Endothelial cell of hepatic sinusoid (primary cell): Measurements from ENCODE around the gene NXN.

Source experiments
- in situ Hi-C: cut with HindIII; loops from 2 replicates; pipeline ENCODE4 v1.10.0; 2017; ENCODE audit warnings: low sequenced_read_pairs

Gene NXN

DNA sequence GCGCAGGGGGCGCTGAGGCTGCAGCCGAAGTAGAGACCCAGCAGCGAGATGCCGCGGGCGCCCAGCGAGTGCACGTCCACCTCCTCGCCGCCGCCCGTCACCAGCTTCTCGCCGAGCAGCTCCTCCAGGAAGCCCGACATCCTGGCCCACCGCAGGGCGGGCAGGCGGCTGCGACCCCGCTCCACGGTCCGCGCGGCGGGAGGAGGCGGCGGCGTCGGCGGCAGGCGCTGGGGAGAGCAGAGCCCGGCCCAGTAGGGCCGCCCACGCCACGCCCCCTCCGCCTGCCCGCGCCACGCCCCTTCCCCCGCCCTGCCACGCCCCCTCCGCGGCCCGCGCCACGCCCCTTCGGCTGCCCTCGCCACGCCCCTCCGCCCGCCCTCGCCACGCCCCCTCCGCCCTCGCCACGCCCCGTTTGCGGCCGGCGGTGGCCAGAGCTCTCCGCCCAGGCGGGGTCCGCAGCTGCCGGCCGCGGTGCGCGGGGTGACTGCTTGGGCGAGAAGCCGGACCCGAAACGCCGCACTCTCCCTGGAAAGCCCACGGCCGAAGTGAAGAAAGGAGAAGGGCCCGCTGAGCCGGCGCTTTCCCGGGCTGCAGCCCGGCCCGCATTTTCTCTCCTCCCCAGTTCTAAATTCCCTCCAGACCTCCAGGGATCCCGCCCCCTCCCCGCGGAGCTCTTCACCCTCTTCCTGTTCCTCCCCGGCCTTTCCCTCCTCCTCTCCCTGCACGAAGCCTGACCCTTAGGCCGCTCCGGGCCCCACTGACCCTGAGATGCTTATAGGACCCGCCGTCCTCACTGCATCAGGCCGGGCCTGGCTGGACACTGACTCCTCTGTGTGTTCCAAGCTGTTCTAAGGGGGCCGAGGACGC, at the start of gene NXN:
Gene NXN, minus strand, starts transcription at position 238 of the 867 bp plus-strand sequence.
- in situ Hi-C loops = loop anchor here (5.0 to 10.0 kb wide), 2 partner anchors 82 to 205 kb away; no protein-coding TSS in a partner anchor

DNA sequence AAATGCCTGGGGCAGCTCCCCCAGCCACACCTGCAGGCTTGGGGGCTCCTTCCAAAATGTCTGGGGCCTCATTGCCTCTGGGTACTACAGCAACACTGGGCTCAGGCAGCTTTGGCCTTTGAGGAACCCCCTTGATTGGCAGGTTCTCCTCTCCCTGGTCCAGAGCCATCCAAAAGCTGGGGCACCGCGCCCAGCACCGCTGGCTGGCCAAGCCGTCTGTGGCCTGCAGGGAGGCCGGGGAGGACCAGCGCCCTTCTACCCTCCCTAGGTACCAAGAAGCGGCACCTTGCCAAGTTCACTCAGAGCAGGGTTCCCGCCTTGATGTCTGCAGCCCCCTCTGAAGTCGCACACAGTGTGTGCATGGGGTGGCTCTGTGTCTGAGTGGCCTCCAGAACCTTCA, 47.5 kb upstream of the NXN start:
- in situ Hi-C loops = no loop called here

DNA sequence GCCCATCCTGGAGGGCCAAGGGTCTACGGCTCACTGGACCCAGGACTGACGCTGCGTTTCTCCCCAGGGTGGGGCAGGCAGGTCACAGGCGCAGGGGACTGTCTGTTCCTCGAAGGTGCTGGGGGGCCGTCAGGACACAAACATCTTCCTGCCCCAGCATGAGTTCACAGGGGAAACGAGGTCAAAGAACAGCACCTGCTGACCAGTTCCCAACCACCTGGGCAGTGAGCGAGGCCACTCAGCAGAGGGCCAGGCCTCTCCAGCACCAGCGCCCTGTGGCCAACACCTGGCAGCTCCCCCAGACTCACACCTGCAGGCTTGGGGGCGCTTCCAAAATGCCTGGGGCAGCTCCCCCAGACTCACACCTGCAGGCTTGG, 47.0 kb upstream of the NXN start:
- in situ Hi-C loops = no loop called here

DNA sequence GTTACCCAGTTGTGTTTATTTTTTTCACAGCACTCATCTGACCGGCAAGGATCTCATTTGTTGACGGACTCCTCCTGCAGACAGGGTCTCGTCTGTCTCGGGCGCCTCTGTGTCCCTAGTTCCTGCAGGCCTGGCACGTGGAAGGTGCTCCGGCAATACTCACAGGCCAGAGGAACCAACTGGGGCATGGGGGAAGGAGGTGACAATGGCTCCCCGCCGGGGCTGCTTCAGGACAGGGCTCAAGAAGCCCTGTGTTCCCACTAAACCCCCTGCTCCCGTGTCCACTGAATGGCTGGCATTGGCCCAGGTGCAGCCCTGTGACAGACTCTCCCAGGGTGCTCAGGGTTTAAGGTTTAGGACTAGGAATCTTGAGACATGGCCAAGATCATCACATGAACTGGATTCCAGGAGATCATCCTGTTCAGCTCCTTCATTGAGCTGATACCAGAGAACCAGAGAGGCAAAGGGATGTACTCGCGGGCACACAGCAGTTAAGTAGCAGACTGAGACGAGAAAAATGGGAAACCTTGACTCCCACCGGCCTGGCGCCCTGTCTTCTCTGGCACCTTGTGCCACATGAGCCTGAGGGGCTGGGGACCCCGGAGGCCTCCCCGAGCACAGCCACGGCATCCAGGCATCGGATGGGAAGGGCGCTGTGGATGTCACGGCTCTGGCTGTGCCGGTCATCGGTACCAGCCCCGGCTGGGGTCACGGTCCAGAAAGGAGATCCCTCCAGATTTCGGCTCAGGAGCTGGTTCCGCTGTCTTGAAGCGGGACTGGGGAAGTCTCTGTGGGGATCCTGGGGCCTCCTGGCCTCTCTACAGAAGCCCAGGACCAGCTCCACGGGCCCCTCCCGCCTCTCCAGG, 46.4 kb upstream of the NXN start:
- in situ Hi-C loops = no loop called here

DNA sequence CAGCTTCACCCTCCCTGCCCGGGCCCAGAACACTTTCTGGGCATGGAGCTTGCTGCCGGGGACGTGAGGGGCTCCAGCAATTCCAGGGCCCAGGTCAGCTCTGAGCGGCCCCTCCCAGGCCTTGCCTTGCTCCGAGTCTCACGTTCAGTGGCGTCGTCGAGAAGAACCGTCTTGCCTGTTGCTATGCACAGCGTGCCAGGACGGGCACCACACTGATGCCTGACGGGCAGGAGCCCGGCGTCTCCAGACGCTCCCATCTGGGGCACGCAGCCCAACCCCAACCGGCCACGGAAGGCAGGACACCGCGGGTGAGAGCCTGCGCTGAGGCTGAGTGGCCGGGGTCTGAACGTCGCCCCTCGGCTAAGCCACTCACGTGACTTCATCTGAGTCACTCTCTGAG, 44.5 kb upstream of the NXN start:
- in situ Hi-C loops = no loop called here

DNA sequence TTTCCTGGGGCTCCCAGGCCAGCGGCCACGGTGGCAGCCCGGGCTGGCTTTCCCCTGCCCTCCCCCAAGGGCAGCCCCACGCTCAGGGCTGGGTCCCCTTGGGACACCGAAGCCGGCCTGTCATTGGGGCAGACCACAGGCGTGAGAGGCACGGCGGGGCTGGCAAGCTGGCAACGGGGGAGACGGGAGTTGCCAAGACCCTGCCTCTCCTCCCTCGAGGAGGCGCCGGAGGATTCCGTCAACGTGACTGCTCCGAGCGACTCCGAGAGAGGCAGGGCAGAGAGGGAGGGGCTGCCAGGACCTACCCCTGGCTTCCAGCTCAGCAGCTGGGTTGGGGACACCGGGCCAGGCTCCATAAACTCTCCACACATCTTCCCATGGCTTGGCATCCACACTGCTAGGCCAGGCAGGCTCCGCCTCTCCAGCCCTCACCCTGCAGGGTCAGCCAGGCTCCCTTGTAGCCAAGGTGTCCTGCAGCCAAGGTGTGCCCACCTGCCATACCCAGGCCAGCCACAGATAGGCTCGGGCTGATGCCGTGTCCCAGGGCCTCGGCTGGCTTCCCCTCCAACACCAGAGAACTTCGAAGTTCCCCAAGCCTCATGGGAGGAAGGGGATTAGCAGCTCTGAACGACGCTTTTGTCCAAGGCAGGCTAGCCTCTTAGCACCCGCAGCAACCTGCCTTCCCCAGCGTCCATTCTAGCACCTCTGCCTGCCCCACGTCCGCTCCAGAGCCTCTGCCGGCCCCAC, 42.9 kb upstream of the NXN start:
- in situ Hi-C loops = no loop called here

DNA sequence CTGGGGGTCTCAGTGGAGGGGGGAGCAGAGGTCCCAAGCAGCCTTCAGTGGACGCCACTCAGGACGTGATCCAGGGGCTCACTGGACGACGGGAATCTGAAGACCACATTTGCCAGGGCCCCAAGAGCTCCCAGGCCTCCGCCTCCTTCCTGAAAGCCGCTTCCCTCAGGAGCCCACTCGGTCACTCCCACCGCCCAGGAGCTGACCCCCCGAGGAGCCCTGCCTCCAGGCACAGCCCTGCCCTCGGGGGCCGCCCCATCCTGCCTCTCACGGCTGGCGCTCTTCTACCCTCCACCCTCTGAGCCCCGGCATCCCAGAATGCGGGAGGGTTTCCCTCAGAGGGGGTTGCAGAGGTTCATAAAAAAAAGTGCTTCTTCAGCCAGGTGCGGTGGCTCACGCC, 41.6 kb upstream of the NXN start:
- in situ Hi-C loops = no loop called here

DNA sequence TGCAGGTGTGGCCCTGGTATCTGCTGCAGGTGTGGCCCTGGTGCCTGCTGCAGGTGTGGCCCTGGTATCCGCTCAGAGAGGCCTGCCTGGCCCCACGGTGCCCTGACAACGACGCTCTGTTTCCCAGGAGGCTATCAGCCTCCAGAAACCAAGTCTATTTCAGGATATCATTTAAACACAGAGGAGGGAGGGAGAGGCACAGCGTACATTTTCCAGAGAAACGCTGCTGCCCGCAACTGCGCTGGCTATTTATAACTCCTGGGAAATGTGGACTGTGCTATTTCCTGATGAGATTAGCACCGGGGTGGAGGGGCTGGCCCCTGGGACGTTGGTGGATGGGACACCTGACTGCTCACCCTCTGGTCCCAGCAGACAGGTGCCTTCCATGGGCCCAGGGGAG, 39.9 kb upstream of the NXN start:
- in situ Hi-C loops = no loop called here

DNA sequence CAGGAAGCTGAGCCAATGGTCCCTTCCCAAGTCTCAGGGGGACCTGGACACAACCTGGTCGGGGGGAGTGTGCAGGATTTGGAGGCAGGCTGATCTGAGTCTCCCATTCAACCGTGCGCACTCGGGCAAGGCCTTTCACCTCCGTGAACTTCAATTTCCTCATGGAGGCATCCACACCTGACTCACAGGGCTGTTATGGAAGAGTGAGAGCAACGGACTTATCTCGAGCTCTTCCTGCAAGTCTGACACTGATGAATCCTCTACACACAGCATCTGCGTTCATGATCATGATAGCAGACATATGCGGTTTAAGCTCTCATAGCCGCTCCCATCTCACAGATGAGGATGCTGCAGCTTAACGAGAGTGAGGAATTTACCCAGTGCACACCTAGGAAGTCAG, 39.0 kb upstream of the NXN start:
- in situ Hi-C loops = no loop called here

DNA sequence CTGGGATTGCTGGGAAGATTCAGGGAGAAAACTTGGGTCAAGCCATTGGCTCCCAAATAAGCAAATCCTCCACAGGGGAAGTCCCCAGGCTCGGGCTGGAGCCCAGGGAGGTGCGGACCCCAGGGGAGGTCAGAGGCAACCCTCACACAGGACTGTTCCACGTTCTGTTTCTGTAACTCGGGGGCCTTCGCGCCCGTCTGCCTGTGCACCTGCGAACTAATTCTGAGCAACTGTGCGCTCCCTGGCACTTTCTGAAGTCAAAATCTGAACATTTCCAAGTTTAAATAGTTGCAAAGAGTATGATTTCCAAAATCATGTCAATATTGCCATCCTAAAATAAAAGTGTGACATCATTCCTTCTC, 34.1 kb upstream of the NXN start:
- in situ Hi-C loops = no loop called here

DNA sequence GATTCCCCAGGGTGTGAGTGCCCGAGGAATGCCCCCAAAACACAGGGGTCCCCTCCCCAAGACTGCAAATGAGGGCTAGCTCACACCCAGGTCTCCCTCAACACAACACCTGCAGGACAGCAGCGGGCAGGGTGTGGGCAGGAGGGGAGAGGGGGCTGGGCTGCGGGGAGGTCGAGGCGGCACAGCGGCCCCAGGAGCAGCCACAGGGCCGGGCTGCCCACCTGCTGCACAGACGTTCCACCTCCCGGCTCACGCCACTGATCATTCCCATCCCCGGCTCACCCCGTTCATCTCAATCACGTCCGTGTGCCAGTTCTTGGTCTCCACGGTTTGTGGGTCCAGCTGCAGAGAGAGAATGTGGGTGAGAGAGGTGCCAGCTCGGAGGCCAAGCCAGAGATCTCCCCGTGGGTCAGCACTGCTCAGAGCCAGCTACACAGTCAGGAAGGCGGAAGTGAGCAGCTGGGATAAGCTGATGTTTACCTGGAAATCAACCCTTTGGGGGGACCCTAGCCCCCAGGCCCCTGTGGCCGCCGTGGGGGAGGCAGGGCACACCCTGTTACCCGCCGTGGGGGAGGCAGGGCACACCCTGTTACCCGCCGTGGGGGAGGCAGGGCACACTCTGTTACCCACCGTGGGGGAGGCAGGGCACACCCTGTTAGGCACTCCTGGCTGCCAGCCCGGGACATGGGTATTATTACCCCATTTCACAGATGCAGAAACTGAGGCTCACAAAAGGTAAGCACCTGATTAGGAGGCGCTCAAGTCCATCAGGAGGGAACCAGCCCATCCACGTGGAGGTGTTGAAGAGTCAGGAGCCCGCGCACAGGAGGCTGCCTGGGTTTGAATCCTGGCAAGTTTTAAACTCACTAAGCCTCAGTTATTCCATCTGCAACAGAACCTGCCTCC, 33.5 kb upstream of the NXN start:
- in situ Hi-C loops = no loop called here

DNA sequence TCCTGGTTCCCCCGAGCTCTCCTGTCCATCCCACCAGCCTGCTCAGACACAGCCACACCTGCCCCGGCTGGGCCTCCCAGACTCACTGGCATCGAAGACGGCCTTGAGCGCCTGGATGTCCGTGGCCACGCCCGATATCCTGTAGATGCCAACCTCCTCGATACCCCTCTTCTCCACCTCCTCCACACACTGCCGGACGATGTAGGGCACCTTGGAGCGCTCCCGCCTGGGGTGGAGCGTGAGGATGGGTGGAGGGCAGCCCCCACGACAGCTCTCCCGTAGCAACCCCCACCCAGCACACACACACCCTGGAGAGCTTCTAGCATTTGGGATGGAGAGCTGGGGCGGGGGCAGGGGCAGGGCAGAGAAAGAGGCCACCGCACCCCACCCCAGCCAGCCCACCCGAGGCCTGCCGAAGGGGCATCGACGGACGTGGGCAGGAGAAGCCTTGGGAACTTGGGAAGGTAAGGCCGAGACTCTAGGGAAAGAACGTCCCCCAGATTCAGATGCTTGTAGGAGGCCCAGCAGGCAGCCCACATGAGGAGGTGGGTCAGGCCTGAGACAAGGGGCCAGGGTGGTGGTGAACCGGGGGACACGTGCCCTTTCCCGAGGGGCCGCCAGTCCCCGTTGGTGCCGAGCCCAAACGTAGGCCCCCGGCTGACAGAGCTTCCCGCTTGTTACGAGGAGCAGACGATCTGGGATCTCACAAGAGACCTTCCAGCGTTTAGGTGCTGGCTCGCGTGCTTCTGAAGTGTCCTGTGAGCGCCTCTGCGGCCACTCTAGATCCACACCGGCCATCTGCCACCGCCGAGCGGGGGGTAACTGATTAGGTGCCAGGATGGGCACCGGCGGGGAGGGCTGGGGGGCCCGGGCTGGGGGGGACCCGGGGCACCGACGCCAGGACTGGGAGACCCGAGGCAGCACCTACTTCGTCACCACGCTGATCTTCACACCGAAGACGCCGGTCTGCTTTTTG, 32.5 kb upstream of the NXN start:
- in situ Hi-C loops = no loop called here

DNA sequence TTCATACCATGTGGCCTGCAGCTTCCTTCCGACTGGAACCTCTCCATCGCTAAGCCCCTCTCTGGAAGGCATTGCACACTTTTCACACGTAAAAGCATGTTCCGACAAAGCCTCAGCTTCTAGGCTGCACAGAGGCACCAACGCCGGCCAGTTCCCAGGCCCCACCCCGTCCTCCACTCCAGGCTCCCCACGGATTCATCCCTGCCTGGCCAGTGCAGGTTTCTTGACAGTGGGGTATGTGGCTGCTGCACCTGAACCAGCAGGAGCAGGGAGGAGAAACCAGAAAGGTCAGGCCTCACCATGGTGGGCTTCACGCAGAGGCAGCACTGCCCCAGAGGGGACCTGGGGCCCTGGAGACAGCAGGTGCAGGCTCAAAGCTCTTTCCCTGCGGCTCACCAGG, 31.6 kb upstream of the NXN start:
- in situ Hi-C loops = no loop called here

DNA sequence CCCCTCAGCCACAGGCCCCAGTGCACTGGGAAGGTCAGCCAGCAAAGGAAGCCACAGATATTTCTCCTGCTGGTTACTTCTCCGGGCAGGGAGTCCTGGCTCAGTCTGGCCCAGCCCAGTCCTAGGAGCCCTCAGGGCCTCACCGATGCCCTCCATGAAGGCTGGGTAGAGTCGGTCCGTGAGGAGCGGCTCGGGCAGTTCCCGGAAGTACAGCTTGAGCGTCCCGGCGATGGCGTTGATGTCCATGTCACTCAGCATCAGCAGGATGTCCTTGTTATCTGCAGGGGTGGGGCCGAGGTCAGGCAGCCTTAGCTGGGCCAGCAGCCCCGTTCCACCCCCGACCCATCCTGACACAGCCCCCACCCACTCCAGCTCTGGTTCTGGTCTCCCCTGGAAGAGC, 31.0 kb upstream of the NXN start:
- in situ Hi-C loops = no loop called here

DNA sequence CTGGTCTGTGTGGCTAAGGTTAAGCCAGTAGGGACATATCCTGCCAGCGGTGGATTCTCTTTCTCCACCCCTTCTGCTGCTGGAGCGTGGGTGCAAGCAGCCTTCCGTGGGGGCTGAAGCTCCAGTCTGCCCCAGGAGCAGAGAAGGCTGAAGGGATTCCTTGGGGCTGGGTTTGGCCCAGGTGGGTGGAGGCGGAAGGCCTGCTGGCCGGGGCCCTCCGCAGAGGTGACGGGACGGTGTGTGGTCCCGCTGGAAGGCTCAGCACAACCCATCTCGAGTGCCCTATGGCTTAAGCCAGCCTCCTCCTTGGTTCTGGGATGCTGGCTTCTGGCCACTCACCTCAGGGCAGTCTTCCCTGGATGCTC, 30.5 kb upstream of the NXN start:
- in situ Hi-C loops = no loop called here

DNA sequence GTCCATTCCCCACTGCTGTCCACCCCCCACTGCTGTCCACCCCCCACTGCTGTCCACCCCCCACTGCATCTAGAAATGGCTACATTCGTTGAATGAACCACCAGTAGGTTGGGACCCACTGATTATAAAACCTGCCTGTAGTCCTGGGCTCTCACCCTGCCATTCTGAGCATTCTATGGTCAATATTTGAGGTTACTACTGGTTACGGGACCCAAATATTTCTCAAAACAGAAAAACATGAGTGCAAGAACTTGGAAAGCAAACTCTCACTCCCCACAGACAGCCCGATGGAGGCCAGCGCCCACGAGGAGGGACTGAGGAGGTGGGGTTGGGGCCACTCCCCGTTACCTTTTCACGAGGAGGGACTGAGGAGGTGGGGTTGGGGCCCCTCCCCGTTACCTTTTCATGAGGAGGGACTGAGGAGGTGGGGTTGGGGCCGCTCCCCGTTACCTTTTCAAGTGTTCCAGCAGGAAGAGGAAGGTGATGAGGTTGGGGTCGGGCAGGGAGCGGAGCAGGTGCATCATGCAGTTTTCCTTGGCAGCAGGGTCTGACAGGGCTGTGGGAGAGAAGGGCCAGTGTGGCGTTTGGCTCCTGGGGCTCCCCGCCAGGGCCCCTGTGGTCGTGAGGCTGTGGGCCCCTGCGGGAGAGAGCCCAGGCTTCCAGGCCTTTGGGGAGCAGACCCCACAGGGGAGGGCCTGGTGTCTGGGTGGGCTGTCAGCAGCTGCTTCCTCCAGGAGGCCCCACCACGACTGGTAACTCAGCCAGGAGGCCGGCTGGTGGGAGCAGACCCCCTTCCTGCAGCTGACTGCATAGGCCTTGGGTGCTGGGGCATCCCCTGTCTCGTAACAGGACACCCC, 29.9 kb upstream of the NXN start:
- in situ Hi-C loops = no loop called here

DNA sequence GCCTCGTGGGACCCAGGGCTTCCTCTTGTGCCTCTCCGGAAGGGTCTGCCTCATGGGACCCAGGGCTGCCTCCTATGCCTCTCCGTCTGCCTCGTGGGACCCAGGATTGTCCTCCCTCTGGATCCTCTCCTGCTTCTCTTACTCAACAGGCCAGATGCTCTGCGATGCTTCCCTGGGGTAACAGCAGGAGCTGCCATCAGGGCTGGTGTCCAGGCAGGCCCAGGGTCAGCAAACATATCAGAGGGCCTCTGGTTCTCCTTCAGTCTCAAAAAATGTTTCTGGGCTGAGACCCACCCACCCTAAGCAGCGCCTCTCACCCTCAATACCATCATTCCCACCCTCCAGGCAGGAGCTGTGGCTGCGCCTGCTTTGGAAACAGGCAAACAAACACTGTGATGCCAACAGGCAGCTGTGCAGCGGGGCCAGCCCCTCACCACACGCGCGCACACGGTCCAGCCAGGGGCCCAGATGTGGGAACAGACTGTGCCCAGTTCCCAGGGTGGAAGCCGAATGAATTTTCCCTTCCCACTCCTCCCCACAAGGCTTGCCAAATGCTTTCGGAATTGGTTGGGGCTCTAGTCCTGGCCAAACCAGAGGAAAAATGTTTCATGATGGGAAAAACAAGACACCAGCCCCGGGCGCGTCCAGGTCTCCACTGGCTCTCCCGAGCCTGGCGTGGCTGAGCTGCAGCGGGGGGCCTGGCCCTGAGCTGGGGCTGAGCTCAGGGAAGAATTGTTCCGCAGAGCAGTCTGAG, 28.6 kb upstream of the NXN start:
- in situ Hi-C loops = no loop called here
